AG04449 (cell line): ENCODE data around the gene CD40LG.

ENCODE experiments used
- CTCF ChIA-PET: fragments of 350-600 bp; formaldehyde crosslinking; extraction: SDS; loops from one replicate; lab custom pipeline; 2021; ENCODE audit warnings: antibody characterized with exemption; lab: Yijun Ruan, JAX
- POLR2A ChIA-PET: fragments of 400-600, 350-600 bp; formaldehyde crosslinking; extraction: SDS; loops from one replicate; lab custom pipeline; 2020; ENCODE audit warnings: antibody characterized with exemption, inconsistent platforms; lab: Yijun Ruan, JAX
- DNase-seq: peaks from one replicate; pipeline ENCODE4 v3.0.0-alpha.2; 2010; ENCODE audit warnings: low read depth, low spot score
- H3K4me3 ChIP-seq: 2 replicates; pipeline ENCODE4 v1.5.1; 2011; ENCODE audit warnings: low read depth, mild to moderate bottlenecking, control low read depth, low read length
- TF ChIP-seq, protein P1 (sequence below): IDR thresholded peaks from one replicate; pipeline ENCODE4 v1.5.1; 2011; ENCODE audit warnings: mild to moderate bottlenecking, moderate library complexity, low read length, control low read depth, inconsistent platforms; ENCODE audit not compliant: insufficient read depth; ENCODE audit errors: missing control alignments

CD40LG gene

GRCh38 chrX:136697156-136697555 is 49.2 kb downstream of the CD40LG start:
- H3K4me3 ChIP-seq = no peak overlapping the region
- no peak for DNase-seq
- TF ChIP-seq, protein P1, sequence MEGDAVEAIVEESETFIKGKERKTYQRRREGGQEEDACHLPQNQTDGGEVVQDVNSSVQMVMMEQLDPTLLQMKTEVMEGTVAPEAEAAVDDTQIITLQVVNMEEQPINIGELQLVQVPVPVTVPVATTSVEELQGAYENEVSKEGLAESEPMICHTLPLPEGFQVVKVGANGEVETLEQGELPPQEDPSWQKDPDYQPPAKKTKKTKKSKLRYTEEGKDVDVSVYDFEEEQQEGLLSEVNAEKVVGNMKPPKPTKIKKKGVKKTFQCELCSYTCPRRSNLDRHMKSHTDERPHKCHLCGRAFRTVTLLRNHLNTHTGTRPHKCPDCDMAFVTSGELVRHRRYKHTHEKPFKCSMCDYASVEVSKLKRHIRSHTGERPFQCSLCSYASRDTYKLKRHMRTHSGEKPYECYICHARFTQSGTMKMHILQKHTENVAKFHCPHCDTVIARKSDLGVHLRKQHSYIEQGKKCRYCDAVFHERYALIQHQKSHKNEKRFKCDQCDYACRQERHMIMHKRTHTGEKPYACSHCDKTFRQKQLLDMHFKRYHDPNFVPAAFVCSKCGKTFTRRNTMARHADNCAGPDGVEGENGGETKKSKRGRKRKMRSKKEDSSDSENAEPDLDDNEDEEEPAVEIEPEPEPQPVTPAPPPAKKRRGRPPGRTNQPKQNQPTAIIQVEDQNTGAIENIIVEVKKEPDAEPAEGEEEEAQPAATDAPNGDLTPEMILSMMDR = no peak
- ChIA-PET POLR2A (no interaction called here), CTCF (interaction anchor here (0.8 to 1.7 kb wide), 4 partner anchors 10 to 226 kb away, joined by 3 to 7 read pairs (median 4); no protein-coding TSS in a partner anchor)

GRCh38 chrX:136708348-136708747 is 60.4 kb downstream of the CD40LG start:
- POLR2A ChIA-PET = no interaction called here
- no peak overlapping the region for H3K4me3 ChIP-seq
- no peak for DNase-seq
- CTCF ChIA-PET = interaction anchor here (0.7 to 7.7 kb wide), 4 partner anchors 9 to 662 kb away, joined by 3 to 104 read pairs (median 7); no protein-coding TSS in a partner anchor
- TF ChIP-seq, protein P1 = peak; percentile 32
